Duodenal mucosa (tissue), 2 donors: ENCODE results near the gene FBXO3.
A peak's percentile ranks its signal among the peaks of the same experiment; 100 is the strongest.
"Not testable (repeated sequence)": the region's sequence is repeated elsewhere in the genome, so short reads cannot be mapped to it uniquely, and the experiment has no call there.

ENCODE experiments used
- H3K27ac ChIP-seq: one replicate; pipeline ENCODE4 v1.7.0; 2013; ENCODE audit warnings: low read depth, low read length
- H3K27me3 ChIP-seq, 2 donors: one replicate each; pipeline ENCODE4 v1.7.0; 2013; ENCODE audit warnings: low read length in 2 of 2, control low read depth in 1 of 2; ENCODE audit not compliant: insufficient read depth in 2 of 2, control insufficient read depth in 1 of 2
- H3K36me3 ChIP-seq, 2 donors: one replicate each; pipeline ENCODE4 v1.7.0; 2013; ENCODE audit warnings: low read length in 2 of 2, control low read depth in 1 of 2; ENCODE audit not compliant: insufficient read depth in 2 of 2, control insufficient read depth in 1 of 2
- H3K4me1 ChIP-seq, 2 donors: one replicate each; pipeline ENCODE4 v1.7.0; 2013; ENCODE audit warnings: low read length in 2 of 2, control low read depth in 1 of 2; ENCODE audit not compliant: insufficient read depth in 2 of 2, control insufficient read depth in 1 of 2
- H3K4me3 ChIP-seq, 2 donors: one replicate each; pipeline ENCODE4 v1.7.0; 2013; ENCODE audit warnings: low read length in 2 of 2, low read depth in 1 of 2
- H3K9ac ChIP-seq, 2 donors: one replicate each; pipeline ENCODE4 v1.7.0; 2013; ENCODE audit warnings: low read length in 2 of 2, low read depth in 1 of 2
- H3K9me3 ChIP-seq, 2 donors: one replicate each; pipeline ENCODE4 v1.7.0; 2013; ENCODE audit warnings: low read length in 2 of 2, control low read depth in 1 of 2; ENCODE audit not compliant: control insufficient read depth in 1 of 2

The FBXO3 gene

GRCh38 chr11:33773987-33774735, at the start of gene FBXO3:
TSS of gene FBXO3 (minus strand) at chr11:33774520. CDS start at chr11:33774497, 23 bp downstream.
- H3K36me3 ChIP-seq, result peaks cover 5 to 7% of the 10 kb centered on the region in 2 donors
- no peaks in the 10 kb centered on the region for H3K9me3 ChIP-seq
- peaks cover 18 to 21% of the 10 kb centered on the region in 2 donors for H3K4me1 ChIP-seq
- peaks cover 14 to 20% of the 10 kb centered on the region in 2 donors for H3K27me3 ChIP-seq
- H3K9ac ChIP-seq, result peak within 1 kb of the TSS; percentile 79 to 85
- peak within 1 kb of the TSS; percentile 62 for H3K27ac ChIP-seq
- peak within 1 kb of the TSS; percentile 89 to 93 for H3K4me3 ChIP-seq

- not testable (repeated sequence) for H3K4me3 ChIP-seq, H3K36me3 ChIP-seq, H3K9me3 ChIP-seq, H3K27ac ChIP-seq, H3K4me1 ChIP-seq, H3K9ac ChIP-seq
- peaks cover 30 to 38% of the 10 kb centered on the region in 2 donors for H3K27me3 ChIP-seq
These were observed 48.7 kb upstream of the FBXO3 start for GRCh38 chr11:33822981-33823380.

DNA sequence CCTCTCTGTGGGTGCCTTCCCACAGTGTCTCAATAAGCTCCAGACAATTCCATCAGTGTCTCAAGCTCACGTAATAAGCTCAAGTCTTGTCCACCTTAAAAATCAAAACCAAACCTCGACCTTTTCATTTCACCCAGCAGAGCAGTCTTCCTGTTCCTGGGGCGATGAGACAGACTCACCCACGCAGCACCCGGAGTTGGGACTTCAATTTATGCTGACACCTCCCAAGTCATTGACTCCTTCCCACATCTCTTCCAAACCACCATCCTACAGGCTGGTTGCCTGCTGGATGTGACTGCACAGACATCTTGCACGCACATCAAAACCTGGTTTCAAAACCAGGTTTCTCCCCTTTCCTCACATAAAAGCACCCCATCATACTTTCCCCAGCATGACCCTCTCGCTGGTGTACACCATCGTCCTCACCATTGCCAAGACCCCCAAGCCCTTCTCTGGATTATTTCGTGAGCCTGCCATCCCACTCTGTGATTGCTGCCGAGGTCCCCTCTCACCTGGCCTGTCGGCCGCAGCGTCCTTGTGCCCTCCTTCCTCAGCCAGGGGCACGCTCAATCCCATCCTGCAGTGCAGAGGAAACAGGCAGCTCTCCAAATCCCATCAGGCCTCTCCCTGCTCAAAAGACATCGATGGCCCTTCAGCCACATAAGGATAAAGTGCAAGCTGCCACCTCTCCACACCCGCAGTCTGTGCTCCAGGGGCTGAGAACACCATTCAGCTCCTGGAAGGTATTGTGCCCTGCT, 45.1 kb upstream of the FBXO3 start:
- H3K4me3 ChIP-seq, result no peak overlapping the region
- H3K9me3 ChIP-seq, result no peaks in the 10 kb centered on the region
- H3K36me3 ChIP-seq, result no peaks in the 10 kb centered on the region
- H3K27ac ChIP-seq, result no peak overlapping the region
- H3K27me3 ChIP-seq, result peaks cover 16 to 25% of the 10 kb centered on the region in 2 donors
- no peak overlapping the region for H3K9ac ChIP-seq
- no peaks in the 10 kb centered on the region for H3K4me1 ChIP-seq

- Histone ChIP-seq H3K36me3 (no peaks in the 10 kb centered on the region), H3K4me1 (no peaks in the 10 kb centered on the region), H3K27ac (no peak overlapping the region), H3K9me3 (no peaks in the 10 kb centered on the region), H3K27me3 (peaks cover 3 to 8% of the 10 kb centered on the region in 2 donors), H3K9ac (no peak overlapping the region), H3K4me3 (no peak overlapping the region)
These were observed 34.0 kb upstream of the FBXO3 start for GRCh38 chr11:33808228-33808828.

GRCh38 chr11:33804471-33804870, 30.2 kb upstream of the FBXO3 start:
- peaks cover 24% of the 10 kb centered on the region in 2 donors for H3K27me3 ChIP-seq
- H3K36me3 ChIP-seq, result no peaks in the 10 kb centered on the region
- H3K4me3 ChIP-seq, result no peak overlapping the region
- H3K4me1 ChIP-seq, result peaks cover 8 to 11% of the 10 kb centered on the region in 2 donors
- H3K9me3 ChIP-seq, result no peaks in the 10 kb centered on the region
- no peak overlapping the region for H3K9ac ChIP-seq
- no peak overlapping the region for H3K27ac ChIP-seq

GRCh38 chr11:33802194-33802950, 28.1 kb upstream of the FBXO3 start:
- no peak overlapping the region for H3K9ac ChIP-seq
- H3K36me3 ChIP-seq, result no peaks in the 10 kb centered on the region
- H3K27ac ChIP-seq, result no peak overlapping the region
- H3K4me3 ChIP-seq, result peak overlapping the region; percentile 47 to 48
- H3K9me3 ChIP-seq, result no peaks in the 10 kb centered on the region
- peaks cover 8 to 11% of the 10 kb centered on the region in 2 donors for H3K4me1 ChIP-seq
- peaks cover 24 to 34% of the 10 kb centered on the region in 2 donors for H3K27me3 ChIP-seq

DNA sequence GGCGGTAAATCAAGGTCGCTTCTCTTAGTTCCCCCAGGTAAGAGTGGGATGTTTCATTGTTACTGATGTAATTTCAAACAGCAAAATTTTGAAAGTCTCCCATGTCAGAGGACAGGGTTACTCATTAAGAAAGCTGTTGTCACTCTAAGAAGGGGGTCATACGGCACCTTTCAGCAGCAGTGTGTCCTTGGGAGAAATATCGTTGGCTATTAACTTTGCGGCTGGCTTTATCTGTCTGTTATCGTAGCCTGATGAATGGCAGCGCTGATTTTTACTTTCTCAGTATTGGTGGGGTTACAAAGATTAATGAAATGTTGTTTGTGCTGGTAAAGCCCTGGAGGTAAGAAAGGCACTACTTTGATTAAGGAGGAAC, 27.5 kb upstream of the FBXO3 start:
- Histone ChIP-seq H3K27ac (no peak overlapping the region), H3K9me3 (no peaks in the 10 kb centered on the region), H3K4me3 (peak overlapping the region in 1 of 2 donors; percentile 47), H3K27me3 (peaks cover 23 to 36% of the 10 kb centered on the region in 2 donors), H3K9ac (no peak overlapping the region), H3K4me1 (peaks cover 8 to 11% of the 10 kb centered on the region in 2 donors), H3K36me3 (no peaks in the 10 kb centered on the region)

GRCh38 chr11:33797879-33798278, 23.6 kb upstream of the FBXO3 start:
- H3K4me3 ChIP-seq, result no peak overlapping the region
- peaks cover 8 to 11% of the 10 kb centered on the region in 2 donors for H3K4me1 ChIP-seq
- peaks cover 21 to 49% of the 10 kb centered on the region in 2 donors for H3K27me3 ChIP-seq
- no peak overlapping the region for H3K27ac ChIP-seq
- no peak overlapping the region for H3K9ac ChIP-seq
- H3K36me3 ChIP-seq, result no peaks in the 10 kb centered on the region
- H3K9me3 ChIP-seq, result no peaks in the 10 kb centered on the region

- Histone ChIP-seq H3K9me3 (no peaks in the 10 kb centered on the region), H3K27ac (no peak overlapping the region), H3K4me1 (no peaks in the 10 kb centered on the region), H3K27me3 (peaks cover 2 to 9% of the 10 kb centered on the region in 2 donors), H3K36me3 (no peaks in the 10 kb centered on the region), H3K4me3 (no peak overlapping the region), H3K9ac (no peak overlapping the region)
These were observed 15.7 kb upstream of the FBXO3 start for GRCh38 chr11:33790040-33790439.
